Tibial nerve (tissue), 4 donors: ENCODE results near the gene MRGPRX4. TPM values are rescaled to one million over a fixed set of nuclear protein-coding genes. Genes with fewer than 3 reads are reported as not detected.
"Not testable (repeated sequence)": the region's sequence is repeated elsewhere in the genome, so short reads cannot be mapped to it uniquely, and the experiment has no call there.

Experiments used
- DNase-seq, 2 donors: peaks; one replicate each; pipeline ENCODE4 v3.0.0-alpha.2; 2019; ENCODE audit warnings: low spot score in 2 of 2
- H3K27ac ChIP-seq, 4 donors: fragments of 200-600 bp; sonication (generic) in 3 of 4; one replicate each; pipeline ENCODE4 v1.5.1; 2017 to 2019; ENCODE audit warnings: mild to moderate bottlenecking in 1 of 4
- H3K27me3 ChIP-seq, 2 donors: fragments of 200-600 bp; sonication (generic) in 1 of 2; one replicate each; pipeline versions ENCODE4 v1.5.1 to v1.6.0; 2017 to 2019
- H3K36me3 ChIP-seq, 3 donors: fragments of 200-600 bp; sonication (generic); one replicate each; pipeline ENCODE4 v1.5.1; 2018 to 2019
- H3K4me1 ChIP-seq, 4 donors: fragments of 200-600 bp; sonication (generic) in 3 of 4; one replicate each; pipeline ENCODE4 v1.5.1; 2017 to 2019
- H3K4me3 ChIP-seq, 4 donors: fragments of 200-600 bp; sonication (generic) in 3 of 4; one replicate each; pipeline ENCODE4 v1.5.1; 2017 to 2019; ENCODE audit warnings: mild to moderate bottlenecking in 1 of 4, moderate library complexity in 1 of 4
- H3K9me3 ChIP-seq, 4 donors: fragments of 200-600 bp; sonication (generic) in 3 of 4; one replicate each; pipeline ENCODE4 v1.5.1; 2017 to 2019
- EP300 ChIP-seq, 2 donors: sonication (generic); formaldehyde crosslinking; IDR thresholded peaks; one replicate each; pipeline ENCODE4 v1.6.1; 2017; ENCODE audit warnings: antibody characterized with exemption in 2 of 2, mild to moderate bottlenecking in 1 of 2
- POLR2A ChIP-seq, 2 donors: fragments of 450-650 bp; IDR thresholded peaks; one replicate each; pipeline ENCODE4 v1.6.1; 2017; ENCODE audit warnings: antibody characterized with exemption in 2 of 2, mild to moderate bottlenecking in 2 of 2, moderate library complexity in 2 of 2
- WGBS, 2 donors: methylation state at CpG; one replicate each; pipeline ENCODE4 v1.1.5; 2018; 5-methylcytosine and 5-hydroxymethylcytosine counted together
- total RNA-seq, 4 donors: library from RNA; depleted of rRNA; stranded (reverse); fragments of >200 nt; gene quantifications; one replicate each; pipeline ENCODE4 v1.1.0, GENCODE V29; 2016
- TF ChIP-seq, protein P1 (sequence below), 5 experiments: fragments of 200-600 bp in 3 of 5; fragments of 450-650 bp in 2 of 5; sonication (generic) in 3 of 5; IDR thresholded peaks; one replicate each; pipeline ENCODE4 v1.5.1; 2016 to 2019; ENCODE audit warnings: antibody characterized with exemption in 5 of 5, mild to moderate bottlenecking in 3 of 5, moderate library complexity in 2 of 5

Gene MRGPRX4
- total RNA-seq, 4 donors from 2014 or later: not detected

DNA sequence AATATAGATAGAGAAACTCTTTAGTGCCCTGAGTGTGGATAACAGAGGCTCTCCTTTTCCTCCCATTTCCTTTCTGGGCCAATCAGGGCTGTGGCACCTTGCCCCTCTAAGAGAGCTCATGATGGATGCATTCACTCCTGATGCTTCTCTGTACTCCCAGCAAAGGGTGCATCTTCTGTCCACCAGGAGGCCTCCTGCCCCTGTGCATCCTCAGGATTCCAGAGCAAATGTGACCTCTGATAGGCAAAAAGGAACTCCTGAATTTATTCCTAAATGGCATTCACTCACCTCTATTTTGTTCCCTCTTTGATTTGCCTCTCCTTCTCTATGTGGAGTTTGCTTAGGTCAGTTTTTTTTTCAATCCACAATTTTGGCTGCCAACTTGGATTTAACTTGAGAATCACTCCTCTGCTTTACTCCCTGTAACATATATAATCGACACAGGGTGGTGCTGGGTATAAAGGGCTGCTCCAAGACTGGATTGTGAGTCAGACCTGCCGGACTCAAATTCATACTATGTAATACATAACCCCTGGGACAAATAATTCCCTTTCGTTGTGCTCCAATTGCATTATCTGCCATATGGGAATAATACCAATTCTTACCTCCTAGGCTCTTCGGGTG is 1.1 kb upstream of the MRGPRX4 start:
- Histone ChIP-seq H3K36me3 (no peaks in the 10 kb centered on the region), H3K9me3 (no peaks in the 10 kb centered on the region), H3K27ac (no peak overlapping the region), H3K4me1 (no peaks in the 10 kb centered on the region), H3K27me3 (no peaks in the 10 kb centered on the region), H3K4me3 (no peak overlapping the region)
- TF ChIP-seq POLR2A (IDR thresholded peaks at IDR 0.05): no peak
- TF ChIP-seq, protein P1, sequence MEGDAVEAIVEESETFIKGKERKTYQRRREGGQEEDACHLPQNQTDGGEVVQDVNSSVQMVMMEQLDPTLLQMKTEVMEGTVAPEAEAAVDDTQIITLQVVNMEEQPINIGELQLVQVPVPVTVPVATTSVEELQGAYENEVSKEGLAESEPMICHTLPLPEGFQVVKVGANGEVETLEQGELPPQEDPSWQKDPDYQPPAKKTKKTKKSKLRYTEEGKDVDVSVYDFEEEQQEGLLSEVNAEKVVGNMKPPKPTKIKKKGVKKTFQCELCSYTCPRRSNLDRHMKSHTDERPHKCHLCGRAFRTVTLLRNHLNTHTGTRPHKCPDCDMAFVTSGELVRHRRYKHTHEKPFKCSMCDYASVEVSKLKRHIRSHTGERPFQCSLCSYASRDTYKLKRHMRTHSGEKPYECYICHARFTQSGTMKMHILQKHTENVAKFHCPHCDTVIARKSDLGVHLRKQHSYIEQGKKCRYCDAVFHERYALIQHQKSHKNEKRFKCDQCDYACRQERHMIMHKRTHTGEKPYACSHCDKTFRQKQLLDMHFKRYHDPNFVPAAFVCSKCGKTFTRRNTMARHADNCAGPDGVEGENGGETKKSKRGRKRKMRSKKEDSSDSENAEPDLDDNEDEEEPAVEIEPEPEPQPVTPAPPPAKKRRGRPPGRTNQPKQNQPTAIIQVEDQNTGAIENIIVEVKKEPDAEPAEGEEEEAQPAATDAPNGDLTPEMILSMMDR (IDR thresholded peaks at IDR 0.05): peak in 4 of 5 experiments; percentile 16 to 47 (median 20)
- peak in 1 of 2 donors; percentile 16 for DNase-seq
- 65 to 67% methylated on average over 4 of the region's 4 CpGs for WGBS, 2 donors

DNA sequence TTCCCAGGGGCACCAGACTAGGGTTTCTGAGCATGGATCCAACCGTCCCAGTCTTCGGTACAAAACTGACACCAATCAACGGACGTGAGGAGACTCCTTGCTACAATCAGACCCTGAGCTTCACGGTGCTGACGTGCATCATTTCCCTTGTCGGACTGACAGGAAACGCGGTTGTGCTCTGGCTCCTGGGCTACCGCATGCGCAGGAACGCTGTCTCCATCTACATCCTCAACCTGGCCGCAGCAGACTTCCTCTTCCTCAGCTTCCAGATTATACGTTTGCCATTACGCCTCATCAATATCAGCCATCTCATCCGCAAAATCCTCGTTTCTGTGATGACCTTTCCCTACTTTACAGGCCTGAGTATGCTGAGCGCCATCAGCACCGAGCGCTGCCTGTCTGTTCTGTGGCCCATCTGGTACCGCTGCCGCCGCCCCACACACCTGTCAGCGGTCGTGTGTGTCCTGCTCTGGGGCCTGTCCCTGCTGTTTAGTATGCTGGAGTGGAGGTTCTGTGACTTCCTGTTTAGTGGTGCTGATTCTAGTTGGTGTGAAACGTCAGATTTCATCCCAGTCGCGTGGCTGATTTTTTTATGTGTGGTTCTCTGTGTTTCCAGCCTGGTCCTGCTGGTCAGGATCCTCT is 709 bp downstream of the MRGPRX4 start:
- TF ChIP-seq POLR2A (IDR thresholded peaks at IDR 0.05): no peak
- TF ChIP-seq, protein P1 (IDR thresholded peaks at IDR 0.05): no peak
- TF ChIP-seq EP300 (IDR thresholded peaks at IDR 0.05): no peak
- Histone ChIP-seq H3K27me3 (no peaks in the 10 kb centered on the region), H3K36me3 (no peaks in the 10 kb centered on the region), H3K4me3 (no peak overlapping the region), H3K4me1 (no peaks in the 10 kb centered on the region), H3K27ac (no peak overlapping the region), H3K9me3 (no peaks in the 10 kb centered on the region)
- 88 to 91% methylated on average over 27 to 28 of the region's 28 CpGs for WGBS, 2 donors
- no peak for DNase-seq

DNA sequence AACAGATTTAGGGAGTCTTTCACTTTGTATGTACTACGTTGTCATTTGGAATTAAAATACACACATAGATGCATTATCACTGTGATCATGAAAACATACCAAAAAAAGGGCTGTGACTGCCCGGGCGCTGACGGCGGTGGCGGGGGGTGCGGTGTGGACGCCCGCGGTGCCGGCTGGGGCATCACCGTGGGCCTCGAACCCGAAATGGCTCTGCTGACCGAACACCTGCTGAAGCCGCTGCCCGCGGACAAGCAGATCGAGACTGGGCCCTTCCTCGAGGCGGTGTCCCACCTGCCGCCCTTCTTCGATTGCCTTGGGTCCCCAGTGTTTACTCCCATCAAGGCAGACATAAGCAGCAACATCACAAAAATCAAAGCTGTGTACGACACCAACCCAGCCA is 16.2 kb downstream of the MRGPRX4 start:
- TF ChIP-seq, protein P1 (IDR thresholded peaks at IDR 0.05): no peak
- no peak for TF ChIP-seq EP300 (IDR thresholded peaks at IDR 0.05)
- no peak for TF ChIP-seq POLR2A (IDR thresholded peaks at IDR 0.05)
- no peaks in the 10 kb centered on the region for H3K4me1 ChIP-seq
- DNase-seq: no peak
- H3K9me3 ChIP-seq: no peaks in the 10 kb centered on the region
- H3K36me3 ChIP-seq: no peaks in the 10 kb centered on the region
- no peak overlapping the region for H3K4me3 ChIP-seq
- WGBS, 2 donors: 92 to 96% methylated on average over 22 to 24 of the region's 24 CpGs
- no peaks in the 10 kb centered on the region for H3K27me3 ChIP-seq
- no peak overlapping the region for H3K27ac ChIP-seq

DNA sequence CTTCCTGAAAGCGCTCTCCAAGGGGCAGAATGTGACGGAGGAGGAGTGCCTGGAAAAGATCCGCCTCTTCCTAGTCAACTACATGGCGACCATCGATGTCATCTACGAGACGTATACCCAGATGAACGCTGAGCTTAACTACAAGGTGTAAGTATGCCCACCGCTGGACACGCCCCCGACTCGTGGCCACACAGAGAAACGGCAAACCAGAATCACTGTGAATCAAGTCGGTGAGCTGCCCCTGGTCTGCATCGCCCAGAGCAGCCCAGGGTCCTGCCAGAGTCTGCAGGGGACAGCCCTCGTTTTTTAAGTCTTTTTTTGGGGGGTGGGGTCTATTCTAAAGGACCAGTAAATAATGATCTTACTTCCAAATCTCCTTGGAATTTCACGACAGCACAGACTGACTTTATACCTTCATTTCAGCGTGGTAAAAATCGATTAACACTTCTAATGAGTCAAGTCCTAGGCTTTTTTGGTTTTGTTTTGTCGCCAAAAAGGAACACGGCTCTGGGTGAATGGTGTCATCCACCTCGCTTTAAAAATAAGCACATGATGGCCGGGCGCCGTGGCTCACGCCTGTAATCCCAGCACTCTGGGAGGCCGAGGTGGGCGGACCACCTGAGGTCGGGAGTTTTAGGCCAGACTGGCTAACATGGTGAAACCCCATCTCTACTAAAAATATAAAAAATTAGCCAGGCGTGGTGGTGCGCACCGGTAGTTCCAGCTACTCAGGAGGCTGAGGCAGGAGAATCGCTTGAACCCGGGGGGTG is 17.0 kb downstream of the MRGPRX4 start:
- DNase-seq, H3K9me3 ChIP-seq, H3K4me1 ChIP-seq, H3K36me3 ChIP-seq, H3K27me3 ChIP-seq, H3K27ac ChIP-seq, H3K4me3 ChIP-seq: not testable (repeated sequence)
- WGBS, 2 donors: 90 to 91% methylated on average over 34 of the region's 34 CpGs

- WGBS, 2 donors: 90 to 95% methylated on average over 3 of the region's 3 CpGs
- H3K4me1 ChIP-seq: no peaks in the 10 kb centered on the region
Observed at GRCh38 chr11:18191376-18191775, 18.7 kb downstream of the MRGPRX4 start.

More at GRCh38 chr11:18191376-18191775, 18.7 kb downstream of the MRGPRX4 start:
- Histone ChIP-seq H3K36me3 (no peaks in the 10 kb centered on the region), H3K27me3 (no peaks in the 10 kb centered on the region), H3K9me3 (no peaks in the 10 kb centered on the region), H3K4me3 (no peak overlapping the region), H3K27ac (no peak overlapping the region)
- TF ChIP-seq POLR2A (IDR thresholded peaks at IDR 0.05): no peak
- TF ChIP-seq, protein P1 (IDR thresholded peaks at IDR 0.05): no peak
- no peak for TF ChIP-seq EP300 (IDR thresholded peaks at IDR 0.05)
- DNase-seq: no peak
